Tibial nerve (tissue), 4 donors: ENCODE data around the gene MCC.

Source experiments
- EP300 ChIP-seq, 2 donors: sonication (generic); formaldehyde crosslinking; IDR thresholded peaks; one replicate each; pipeline ENCODE4 v1.6.1; 2017; ENCODE audit warnings: antibody characterized with exemption in 2 of 2, mild to moderate bottlenecking in 1 of 2
- POLR2A ChIP-seq, 2 donors: fragments of 450-650 bp; IDR thresholded peaks; one replicate each; pipeline ENCODE4 v1.6.1; 2017; ENCODE audit warnings: antibody characterized with exemption in 2 of 2, mild to moderate bottlenecking in 2 of 2, moderate library complexity in 2 of 2
- TF ChIP-seq, protein P1 (sequence below), 5 experiments: fragments of 200-600 bp in 3 of 5; fragments of 450-650 bp in 2 of 5; sonication (generic) in 3 of 5; IDR thresholded peaks; one replicate each; pipeline ENCODE4 v1.5.1; 2016 to 2019; ENCODE audit warnings: antibody characterized with exemption in 5 of 5, mild to moderate bottlenecking in 3 of 5, moderate library complexity in 2 of 5

DNA sequence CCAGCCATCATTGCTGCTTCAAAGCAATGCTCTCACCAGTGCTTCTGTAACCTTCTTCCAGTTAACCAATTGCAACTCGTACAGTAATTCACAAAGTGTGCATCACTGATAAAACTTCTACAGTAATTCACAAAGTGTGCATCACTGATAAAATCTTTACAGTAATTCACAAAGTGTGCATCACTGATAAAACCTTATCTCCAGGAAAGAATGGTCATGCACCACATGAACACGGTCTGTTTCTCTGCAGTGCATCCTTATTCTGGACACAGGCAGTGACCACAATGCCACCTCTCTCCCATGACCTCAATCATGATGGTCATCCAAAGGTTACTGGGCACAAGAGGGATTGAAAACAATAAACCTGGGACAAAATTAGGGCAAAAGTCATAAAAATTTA lies 207.1 kb downstream of the MCC start:
- TF ChIP-seq, protein P1, sequence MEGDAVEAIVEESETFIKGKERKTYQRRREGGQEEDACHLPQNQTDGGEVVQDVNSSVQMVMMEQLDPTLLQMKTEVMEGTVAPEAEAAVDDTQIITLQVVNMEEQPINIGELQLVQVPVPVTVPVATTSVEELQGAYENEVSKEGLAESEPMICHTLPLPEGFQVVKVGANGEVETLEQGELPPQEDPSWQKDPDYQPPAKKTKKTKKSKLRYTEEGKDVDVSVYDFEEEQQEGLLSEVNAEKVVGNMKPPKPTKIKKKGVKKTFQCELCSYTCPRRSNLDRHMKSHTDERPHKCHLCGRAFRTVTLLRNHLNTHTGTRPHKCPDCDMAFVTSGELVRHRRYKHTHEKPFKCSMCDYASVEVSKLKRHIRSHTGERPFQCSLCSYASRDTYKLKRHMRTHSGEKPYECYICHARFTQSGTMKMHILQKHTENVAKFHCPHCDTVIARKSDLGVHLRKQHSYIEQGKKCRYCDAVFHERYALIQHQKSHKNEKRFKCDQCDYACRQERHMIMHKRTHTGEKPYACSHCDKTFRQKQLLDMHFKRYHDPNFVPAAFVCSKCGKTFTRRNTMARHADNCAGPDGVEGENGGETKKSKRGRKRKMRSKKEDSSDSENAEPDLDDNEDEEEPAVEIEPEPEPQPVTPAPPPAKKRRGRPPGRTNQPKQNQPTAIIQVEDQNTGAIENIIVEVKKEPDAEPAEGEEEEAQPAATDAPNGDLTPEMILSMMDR (IDR thresholded peaks at IDR 0.05): no peak
- TF ChIP-seq POLR2A (IDR thresholded peaks at IDR 0.05): no peak
- TF ChIP-seq EP300 (IDR thresholded peaks at IDR 0.05): no peak
